Measurements from ENCODE around the gene RHBDD3. TPM values are rescaled to one million over a fixed set of nuclear protein-coding genes. Genes with fewer than 3 reads are reported as not detected.

RHBDD3 gene
- total and polyA plus RNA-seq, 2 experiments from 2014 or later = 55.0 to 115 TPM

GRCh38 chr22:29309332-29310064 lies 41.7 kb upstream of the RHBDD3 start:
- no peak overlapping the region for H3K27ac ChIP-seq (ENCODE audit: low read depth)
- DNase-seq (ENCODE audit: low spot score) (no peak), ATAC-seq (no peak)
- no peaks in the 10 kb centered on the region for H3K36me3 ChIP-seq (ENCODE audit: insufficient read depth)
- peaks cover 14% of the 10 kb centered on the region; the same call in 1 of the 2 replicates for H3K4me1 ChIP-seq (ENCODE audit: insufficient read depth)
- Mint-ChIP-seq H3K36me3 (ENCODE audit: low read depth) (peaks cover 5% of the 10 kb centered on the region; the same call in 1 of the 3 replicates), H3K27me3 (ENCODE audit: insufficient read depth, low read depth, poor library complexity) (peaks cover 30% of the 10 kb centered on the region), H3K4me3 (no peak overlapping the region), H3K4me1 (peaks cover 38% of the 10 kb centered on the region), H3K9me3 (peaks cover 13% of the 10 kb centered on the region), H3K27ac (no peak overlapping the region)
- H3K4me2 ChIP-seq = no peak overlapping the region
- H3K4me3 ChIP-seq = no peak overlapping the region
- H3K27me3 ChIP-seq (ENCODE audit: insufficient read depth) = peaks cover 20% of the 10 kb centered on the region
- H3K9me2 ChIP-seq (ENCODE audit: insufficient read depth) = no peaks in the 10 kb centered on the region
- peaks cover 27% of the 10 kb centered on the region for H3F3A ChIP-seq (replicated peaks; ENCODE audit: low read depth)
- H2AFZ ChIP-seq = no peak overlapping the region
- TF ChIP-seq ETS1 (IDR thresholded peaks at IDR 0.05) (no peak), EZH2 (IDR thresholded peaks at IDR 0.05; ENCODE audit: low read depth, unreplicated experiment) (no peak), ZNF462 (CRISPR knock-in tag; IDR thresholded peaks at IDR 0.05) (no peak), REST (IDR thresholded peaks at IDR 0.05; ENCODE audit: unreplicated experiment) (no peak), EZH2phosphoT487 (IDR thresholded peaks at IDR 0.05; ENCODE audit: unreplicated experiment) (no peak), ZNF331 (CRISPR knock-in tag; IDR thresholded peaks at IDR 0.05; ENCODE audit: low read depth) (no peak), ZNF114 (CRISPR knock-in tag; IDR thresholded peaks at IDR 0.05) (no peak), STAT1 (IDR thresholded peaks at IDR 0.05; ENCODE audit: unreplicated experiment) (no peak), CREB1 (CRISPR knock-in tag; IDR thresholded peaks at IDR 0.05; ENCODE audit: low read depth) (no peak), JUNB (IDR thresholded peaks at IDR 0.05; ENCODE audit: unreplicated experiment) (no peak), NANOG (IDR thresholded peaks at IDR 0.05; ENCODE audit: borderline replicate concordance) (no peak), POLR2AphosphoS5 (IDR thresholded peaks at IDR 0.05; ENCODE audit: low read depth) (no peak)
- TF ChIP-seq, protein P1, sequence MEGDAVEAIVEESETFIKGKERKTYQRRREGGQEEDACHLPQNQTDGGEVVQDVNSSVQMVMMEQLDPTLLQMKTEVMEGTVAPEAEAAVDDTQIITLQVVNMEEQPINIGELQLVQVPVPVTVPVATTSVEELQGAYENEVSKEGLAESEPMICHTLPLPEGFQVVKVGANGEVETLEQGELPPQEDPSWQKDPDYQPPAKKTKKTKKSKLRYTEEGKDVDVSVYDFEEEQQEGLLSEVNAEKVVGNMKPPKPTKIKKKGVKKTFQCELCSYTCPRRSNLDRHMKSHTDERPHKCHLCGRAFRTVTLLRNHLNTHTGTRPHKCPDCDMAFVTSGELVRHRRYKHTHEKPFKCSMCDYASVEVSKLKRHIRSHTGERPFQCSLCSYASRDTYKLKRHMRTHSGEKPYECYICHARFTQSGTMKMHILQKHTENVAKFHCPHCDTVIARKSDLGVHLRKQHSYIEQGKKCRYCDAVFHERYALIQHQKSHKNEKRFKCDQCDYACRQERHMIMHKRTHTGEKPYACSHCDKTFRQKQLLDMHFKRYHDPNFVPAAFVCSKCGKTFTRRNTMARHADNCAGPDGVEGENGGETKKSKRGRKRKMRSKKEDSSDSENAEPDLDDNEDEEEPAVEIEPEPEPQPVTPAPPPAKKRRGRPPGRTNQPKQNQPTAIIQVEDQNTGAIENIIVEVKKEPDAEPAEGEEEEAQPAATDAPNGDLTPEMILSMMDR (conservative IDR thresholded peaks at IDR 0.05; ENCODE audit: low read depth in 2 of 2) = no peak
- H3K79me2 ChIP-seq (replicated peaks; ENCODE audit: insufficient read depth) = no peaks in the 10 kb centered on the region
- peaks cover 9% of the 10 kb centered on the region for H4K20me1 ChIP-seq (replicated peaks; ENCODE audit: insufficient read depth)
